GM18873 (cell line): ENCODE measurements around the gene NUDT22.
"Not testable (repeated sequence)": the region's sequence is repeated elsewhere in the genome, so short reads cannot be mapped to it uniquely, and the experiment has no call there.

Experiments used
- ATAC-seq: cut with Tn5 transposase; IDR thresholded peaks from one replicate; pipeline ENCODE4 v1.9.1; 2021; ENCODE audit warnings: mild to moderate bottlenecking, moderate library complexity, moderate number of reproducible peaks; ENCODE audit not compliant: unreplicated experiment, low FRiP score

The NUDT22 gene

DNA sequence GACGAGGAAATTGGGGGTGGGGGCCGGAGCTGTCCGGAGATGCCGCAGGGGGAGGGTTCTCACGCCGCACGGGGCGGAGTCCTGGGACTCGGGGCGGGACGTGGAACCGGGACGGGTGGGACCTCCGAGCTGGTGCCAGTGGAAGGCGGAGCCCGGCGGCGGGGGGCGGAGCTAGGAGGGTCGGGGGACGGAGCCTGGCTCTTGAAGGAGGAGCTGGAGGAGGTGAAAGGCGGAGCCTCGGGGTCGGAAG is 15.1 kb downstream of the NUDT22 start:
- no peak for ATAC-seq

DNA sequence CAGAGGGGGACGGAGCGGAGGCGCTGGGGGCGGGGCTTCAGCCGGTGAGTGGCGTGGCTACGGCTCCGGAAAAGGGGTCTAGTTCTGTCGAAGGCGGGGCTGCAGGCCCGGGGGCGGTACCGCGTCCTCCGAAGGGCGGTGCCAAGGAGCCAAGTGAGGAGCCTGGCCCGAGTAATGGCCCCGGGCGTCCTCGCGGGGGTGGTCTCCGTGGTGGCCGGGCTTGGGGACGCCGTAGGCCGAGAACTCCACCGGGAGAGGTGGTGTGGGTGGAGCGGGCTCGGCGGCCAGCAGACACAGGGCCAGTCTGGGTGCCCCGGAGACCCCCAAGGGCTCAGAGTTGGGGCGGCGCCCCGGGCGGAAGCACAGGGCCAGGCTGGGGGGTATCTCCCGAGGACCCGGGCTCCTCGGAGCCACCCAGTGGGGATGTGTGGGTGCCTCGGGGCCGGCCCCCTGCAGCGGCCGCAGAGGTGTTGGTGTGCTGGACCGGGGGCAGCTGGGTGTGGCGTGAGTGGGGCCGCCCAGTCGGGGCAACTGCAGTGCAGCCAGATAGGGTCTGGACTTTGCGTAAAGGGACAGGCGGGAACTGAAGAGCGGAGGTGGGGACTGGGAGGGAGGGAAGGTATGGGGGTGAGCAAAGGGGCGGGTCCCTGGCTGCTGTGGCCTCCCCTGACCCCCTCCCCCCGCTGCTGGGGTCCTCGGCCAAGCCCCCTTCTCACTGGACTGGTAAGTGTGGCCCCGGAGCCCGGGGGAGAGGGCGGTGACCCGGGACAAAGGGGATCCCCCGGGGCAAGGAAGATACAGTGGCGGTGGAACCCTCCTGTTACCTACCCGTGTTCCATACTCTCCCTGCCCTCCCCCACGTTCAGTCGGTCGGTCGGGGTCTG is 15.7 kb downstream of the NUDT22 start:
- peak; percentile 49 for ATAC-seq

DNA sequence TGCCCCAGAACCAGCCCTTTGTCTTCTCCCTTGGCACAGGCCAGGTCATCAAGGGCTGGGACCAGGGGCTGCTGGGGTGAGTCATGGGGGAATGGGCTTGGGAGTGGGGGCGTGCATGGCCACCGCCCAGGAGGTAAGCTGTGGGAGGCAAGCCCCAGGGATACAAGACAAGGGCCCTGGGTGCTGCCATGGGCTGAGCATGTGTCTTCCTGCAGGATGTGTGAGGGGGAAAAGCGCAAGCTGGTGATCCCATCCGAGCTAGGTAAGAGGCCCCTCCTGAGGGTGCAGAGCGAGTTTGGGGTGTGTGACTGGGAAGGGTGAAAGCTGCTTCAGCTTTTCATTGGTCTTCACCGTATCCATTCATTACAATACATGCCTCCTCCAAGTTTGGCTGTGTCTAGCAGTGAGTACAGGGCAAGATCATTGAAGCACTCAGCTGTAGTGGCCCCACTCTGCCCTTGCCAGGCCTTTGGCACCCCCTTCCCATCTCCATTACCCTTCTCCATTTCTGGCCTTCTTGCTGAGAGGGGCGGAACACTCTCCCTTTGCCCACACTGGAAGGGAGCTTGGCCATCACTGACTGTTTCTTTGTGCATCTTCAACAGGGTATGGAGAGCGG is 17.3 kb downstream of the NUDT22 start:
- ATAC-seq = no peak

DNA sequence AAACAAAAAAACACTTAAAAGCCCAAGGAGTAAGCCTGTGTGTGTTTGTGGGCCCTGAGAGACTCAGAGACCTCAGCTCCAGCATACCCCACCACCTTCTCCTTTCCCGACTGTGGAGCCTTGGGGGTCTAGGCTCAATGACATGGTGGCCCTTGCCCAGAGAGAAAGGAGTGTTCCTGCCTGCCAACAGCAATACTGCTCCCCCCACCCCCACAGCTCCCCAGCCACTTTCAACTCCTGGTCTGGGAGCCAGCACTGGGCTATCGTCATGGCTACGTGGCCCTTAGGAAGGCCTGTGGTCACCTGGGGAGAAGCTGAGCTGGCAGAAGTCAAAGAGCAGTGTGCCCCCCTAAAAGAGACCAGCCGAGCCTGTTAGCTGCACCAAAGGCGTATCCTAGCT is 18.0 kb downstream of the NUDT22 start:
- no peak for ATAC-seq

DNA sequence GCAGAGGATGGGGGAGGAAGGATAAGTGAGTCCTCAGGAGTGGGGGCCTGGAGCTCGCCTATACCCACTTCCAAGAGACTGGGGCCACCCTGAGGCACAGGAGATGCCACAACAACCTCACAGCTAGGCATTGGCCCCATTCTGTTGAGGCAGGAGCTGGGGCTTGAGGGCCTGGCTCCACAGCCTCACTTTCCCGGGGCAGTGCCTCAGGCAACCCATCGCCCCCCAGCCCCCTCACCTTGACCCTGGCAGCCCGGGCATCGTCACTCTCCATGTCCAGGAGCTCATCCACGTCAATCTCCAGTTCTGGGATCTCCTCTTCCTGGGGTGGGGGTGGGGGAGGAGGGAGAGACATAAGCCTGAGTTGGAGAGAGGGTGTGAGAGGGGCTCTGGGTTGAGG is 18.9 kb downstream of the NUDT22 start:
- ATAC-seq = no peak

DNA sequence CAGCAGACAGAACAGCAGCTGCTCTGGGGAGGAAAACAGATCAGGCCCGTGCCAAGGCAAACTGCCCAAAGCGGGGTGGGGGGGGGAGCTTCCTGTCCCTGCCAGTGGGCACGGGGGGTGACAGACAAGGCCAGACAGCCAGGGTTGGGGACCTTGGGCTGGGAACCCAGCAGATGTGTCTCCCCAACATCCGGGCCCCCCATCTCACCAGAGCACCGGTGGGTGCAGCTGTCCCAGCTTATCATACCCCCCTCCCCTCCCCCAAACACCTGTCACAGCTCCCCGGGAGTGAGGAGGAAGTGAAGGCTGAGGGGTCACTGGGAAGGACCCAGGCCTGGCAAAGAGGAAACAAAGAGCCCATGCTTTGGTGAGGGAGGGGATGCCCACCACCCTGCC is 19.3 kb downstream of the NUDT22 start:
- no peak for ATAC-seq

DNA sequence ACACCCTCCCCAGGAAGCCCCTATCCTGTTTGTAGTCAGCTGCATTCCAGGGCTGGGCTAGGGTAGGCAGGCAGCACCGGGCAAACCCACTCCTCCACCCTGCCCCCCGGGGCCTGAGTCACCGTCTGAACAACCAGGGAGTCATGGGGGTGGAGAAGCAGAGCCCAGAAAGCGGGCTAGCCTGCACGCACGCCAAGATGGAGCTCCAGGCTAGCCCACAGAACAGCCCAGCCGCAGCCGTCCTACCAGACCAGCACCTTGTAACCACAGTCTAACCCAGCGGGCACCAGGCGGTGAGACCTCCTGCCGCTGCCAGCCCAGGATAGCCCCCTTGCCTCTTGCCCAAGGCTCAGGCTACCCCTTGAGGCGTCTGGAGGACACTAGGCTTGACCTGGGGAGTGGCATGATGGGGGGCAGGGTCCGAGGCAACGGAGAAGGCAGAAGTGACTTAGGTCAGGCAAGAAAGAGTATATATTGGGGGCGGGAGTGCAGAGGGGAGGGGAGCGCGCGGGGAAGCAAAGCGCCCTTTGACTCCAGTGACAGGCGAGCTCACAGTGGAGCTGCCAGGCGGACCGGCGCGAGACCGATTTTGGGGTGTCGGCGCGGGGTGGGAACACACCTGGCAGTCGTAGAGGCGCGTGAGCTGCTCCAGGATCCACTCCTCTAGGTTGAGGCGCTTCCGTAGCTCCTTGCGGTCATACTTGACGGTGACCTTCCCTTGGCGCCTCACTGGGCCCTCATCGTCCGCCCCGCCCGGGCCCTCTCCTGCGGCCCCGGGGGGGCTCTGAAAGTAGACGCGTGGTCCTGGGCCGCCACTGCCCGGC is 19.9 kb downstream of the NUDT22 start:
- no peak for ATAC-seq

DNA sequence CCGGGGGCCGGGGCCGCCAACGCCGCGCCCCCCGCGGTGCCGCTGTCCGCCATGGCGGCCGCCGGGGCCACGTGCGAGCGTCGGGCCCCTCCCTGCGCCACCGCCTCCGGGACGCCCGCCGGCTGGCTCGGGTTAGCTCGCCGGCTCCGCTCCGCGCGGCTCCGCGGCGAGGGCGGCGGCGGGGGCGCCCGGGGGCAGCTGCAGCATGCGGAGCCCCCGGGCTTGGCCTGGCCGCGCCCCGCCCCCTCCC is 20.5 kb downstream of the NUDT22 start:
- ATAC-seq = not testable (repeated sequence)

DNA sequence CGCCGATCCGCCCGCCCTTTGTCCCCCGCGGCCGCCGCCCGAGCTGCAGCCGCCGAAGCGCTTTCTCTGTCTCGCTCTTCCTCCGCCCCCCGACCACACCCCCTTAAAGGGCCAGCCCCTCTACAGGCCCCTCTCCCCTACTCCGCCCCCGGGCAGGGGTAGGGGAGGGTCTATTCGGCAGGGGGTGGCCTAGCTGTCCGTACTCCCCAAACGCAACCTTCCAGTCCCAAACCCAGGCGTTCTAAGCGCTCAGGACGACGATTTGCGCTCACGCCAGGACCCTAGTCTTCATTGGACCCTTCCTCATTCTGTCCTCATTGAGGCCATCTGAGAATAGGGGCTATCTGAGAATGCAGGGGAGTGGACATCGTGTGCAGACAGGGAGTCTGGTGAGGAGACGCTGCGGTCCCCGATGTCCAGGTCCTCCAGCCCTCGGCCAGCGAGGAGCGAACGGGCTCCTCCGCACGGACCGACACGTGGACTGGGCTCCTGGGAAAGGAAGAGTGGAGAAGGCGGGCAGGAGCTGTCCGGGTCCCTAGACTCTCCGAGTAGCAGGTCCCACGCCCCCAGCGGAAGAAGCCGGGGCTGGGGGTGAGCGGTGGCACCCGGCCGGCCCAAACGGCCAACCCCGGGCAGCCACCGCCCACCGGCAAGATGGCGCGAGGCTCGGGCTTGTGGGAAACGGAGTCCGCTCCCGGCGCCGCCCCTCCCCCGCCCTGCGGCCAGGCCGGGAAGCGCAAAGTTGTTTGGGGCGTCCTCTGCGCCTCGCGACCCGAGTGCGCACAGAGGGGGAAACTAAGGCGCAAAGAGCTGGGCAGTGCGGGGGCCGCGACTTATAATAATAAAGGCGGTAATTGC is 21.0 kb downstream of the NUDT22 start, which contains the start of gene PPP1R14B:
PPP1R14B (minus strand) TSS at position 73 of the 858 bp plus-strand sequence. CDS start 270 bp downstream, outside the sequence.
- no peak for ATAC-seq

DNA sequence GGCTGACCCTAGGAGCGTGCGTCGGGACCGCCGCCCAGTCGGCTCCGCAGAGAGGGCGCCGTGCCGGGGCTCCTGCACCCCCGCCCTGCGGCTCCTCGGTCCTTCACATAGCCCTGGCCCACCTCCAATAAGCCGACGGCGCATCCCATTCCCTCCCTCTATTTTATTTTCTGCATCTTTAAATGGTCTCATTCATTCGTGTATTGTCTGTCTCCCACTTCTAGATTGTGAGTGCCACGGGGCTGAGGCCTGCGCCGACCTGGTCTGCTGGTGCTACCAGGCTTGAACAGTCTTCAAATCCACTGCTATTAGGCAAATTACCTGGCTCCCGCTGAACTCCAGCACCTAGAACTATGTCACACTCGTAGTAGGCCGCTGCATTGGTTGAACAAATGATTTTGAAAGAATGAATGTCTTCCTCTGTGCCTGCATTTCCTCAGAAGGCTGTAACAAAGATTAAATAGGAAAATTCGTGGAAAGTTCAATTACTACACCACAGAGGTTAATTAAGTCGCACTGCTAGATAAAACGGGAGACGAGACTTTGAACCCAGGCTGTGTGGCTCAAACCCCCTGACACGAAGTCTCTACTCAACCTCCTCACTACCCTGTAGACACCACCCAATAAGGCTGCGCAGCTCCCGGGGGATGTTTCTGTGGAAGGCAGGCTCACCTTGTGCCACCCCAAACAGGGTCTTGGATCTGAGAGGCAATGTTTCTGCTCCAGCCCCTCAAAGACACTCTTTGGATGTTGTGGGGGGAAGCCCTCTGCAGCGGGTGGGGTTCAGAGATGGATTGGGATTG is 21.9 kb downstream of the NUDT22 start:
- no peak for ATAC-seq

DNA sequence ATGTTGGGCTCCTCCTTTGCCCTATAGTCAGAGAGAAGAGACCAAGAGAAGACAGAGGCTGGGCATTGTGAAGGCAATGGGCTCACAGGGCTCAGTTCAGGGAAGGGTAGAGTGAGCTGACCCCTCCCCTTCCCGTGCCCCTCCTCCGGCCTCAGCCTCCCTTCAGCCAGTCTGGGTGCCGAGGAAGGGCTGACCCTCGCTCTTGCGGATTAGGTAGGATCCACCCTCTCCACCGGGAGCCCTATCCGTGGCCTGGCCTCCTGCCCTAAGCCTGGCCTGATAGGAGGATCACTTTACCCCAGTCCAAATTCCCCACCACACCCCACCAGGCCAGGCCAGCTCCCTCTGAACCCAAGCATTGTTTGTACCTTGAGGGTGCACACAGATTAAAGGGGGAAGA is 22.5 kb downstream of the NUDT22 start:
- ATAC-seq = no peak

DNA sequence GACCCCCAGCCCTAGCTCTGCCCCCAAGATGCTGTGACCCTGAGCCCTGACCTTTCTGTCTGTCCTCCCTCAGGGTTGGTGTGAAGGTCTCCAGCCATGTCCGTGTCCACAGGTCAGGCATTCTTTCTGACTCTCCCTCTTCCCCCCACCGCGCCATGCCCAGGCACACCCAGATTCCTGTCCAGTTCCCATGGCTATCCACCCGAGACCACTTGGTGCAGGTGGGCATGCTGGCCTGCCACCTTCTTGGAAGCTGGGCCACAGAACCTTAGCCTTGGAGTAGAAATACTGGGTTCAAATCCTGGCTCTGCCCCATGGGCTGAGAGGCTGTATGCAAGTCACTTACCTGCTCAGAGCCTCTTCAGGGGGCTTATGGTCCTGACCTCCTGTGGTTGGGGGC is 23.0 kb downstream of the NUDT22 start:
- ATAC-seq = no peak

DNA sequence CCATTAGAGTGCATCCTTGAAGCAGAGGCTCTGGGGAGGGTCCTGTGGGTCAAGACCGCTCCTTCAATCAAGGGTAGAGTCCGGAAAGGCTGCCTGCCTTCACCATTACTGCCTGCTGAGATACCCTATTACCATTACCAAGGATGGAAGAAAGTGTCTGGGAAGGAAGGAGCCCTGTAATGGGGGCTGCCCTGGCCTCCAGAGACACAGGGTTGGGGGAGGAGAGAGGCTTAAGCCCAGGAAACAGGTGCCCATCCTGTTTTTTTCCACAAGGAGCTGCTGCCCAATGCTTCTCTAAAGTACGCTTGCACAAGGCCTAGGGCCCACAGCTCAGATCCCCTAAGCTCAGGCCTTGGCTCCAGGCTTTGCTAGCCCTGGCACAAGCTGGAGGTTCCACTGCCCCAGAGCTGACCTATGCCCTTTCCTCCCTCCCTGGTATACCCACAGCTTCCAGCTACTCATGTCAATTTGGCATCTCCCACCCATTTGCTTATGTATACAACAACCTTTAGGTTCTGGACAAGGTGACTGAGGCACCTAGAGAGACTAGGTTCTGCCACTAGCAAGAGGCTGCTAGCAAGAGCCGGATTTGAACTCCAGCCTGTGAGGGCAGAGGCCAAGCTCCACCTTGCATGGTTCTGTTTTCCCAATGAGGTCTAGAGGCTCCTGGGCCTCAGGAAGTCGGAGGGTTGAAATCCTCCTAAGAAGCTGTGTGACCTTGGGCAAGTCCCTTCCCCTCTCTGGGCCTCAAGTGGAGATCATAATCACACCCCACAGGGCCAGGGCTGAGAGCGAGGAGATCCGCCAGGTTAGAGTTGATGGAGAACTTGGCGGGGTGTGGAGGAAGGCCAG is 23.7 kb downstream of the NUDT22 start:
- ATAC-seq = no peak

DNA sequence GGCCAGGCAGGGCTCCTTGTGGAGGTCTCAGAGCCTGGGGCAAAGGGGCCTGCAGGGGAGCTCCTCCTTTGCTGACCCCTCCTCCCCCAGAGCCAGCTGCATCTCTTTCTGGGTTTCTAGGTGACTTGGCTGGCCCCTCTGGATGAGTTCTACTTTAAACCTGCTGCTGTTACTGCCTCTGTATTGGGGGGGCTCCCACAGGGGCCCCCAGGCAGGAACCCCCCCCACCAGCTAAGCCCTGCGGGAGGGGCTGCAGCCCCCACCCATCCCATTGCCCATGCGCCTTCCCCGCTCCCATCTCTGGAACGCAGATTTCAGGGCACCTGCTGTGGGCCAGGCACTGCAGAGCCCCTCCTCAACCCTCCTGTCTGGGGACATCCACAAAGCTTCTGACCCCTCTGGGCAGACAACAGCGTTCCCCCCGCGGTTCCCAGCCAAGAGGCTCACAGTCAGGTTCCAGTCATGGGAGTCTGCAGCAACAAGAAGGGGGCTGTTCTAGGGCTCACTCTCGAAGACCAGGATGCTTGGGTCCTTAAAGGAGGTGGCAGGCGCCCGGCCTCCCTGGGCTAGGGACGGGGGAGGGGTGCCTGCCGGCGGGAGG is 24.4 kb downstream of the NUDT22 start:
- no peak for ATAC-seq

DNA sequence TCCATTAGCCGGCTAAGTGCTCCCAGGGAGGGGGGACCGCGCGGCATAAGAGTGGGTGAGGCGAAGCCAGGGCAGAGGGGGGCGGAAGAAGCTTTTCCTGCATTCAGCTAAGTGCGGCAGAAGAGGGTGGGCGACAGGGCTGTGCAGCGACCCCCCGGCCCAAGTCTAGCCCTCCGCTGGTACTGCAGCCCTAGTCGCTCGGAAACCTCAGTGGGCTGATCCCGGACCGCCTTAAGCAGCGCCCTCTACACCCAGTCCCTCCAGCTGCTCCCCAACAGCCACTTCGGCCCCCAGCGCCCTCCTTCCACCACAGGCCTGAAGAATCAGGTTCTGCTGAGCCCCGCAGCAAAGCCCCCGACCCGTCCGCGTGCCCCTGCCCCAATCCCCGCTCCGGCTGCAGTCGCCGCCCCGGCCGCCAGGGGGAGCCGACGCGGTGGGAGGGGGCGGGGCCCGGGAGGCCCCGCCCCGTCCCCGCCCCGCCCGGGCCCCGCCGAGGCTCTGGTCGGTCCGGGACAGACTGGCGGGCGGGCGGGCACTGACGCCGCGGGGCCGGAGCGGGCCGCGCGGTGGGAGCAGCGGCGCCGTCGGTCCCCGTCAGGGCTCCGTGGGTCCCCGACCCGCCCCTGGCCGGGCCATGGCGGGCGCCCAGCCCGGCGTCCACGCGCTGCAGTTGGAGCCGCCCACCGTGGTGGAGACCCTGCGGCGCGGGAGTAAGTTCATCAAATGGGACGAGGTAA is 25.1 kb downstream of the NUDT22 start, which contains the start of gene PLCB3:
PLCB3 (plus strand) TSS at position 515 of the 737 bp plus-strand sequence; CDS start at position 635, 120 bp downstream.
- no peak for ATAC-seq

DNA sequence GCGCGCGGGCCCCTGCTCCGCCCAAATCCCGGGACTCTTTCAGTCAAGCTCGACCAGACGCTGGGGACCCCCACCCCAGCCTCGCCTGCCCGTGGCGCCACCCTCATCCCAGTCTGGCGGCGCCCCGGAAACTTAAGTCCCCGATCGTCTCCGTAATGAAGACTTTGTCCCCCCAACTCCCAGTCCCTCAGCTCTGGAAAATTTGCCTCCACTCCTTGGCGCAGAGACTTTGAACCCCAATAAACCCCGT is 25.6 kb downstream of the NUDT22 start:
- ATAC-seq = no peak

DNA sequence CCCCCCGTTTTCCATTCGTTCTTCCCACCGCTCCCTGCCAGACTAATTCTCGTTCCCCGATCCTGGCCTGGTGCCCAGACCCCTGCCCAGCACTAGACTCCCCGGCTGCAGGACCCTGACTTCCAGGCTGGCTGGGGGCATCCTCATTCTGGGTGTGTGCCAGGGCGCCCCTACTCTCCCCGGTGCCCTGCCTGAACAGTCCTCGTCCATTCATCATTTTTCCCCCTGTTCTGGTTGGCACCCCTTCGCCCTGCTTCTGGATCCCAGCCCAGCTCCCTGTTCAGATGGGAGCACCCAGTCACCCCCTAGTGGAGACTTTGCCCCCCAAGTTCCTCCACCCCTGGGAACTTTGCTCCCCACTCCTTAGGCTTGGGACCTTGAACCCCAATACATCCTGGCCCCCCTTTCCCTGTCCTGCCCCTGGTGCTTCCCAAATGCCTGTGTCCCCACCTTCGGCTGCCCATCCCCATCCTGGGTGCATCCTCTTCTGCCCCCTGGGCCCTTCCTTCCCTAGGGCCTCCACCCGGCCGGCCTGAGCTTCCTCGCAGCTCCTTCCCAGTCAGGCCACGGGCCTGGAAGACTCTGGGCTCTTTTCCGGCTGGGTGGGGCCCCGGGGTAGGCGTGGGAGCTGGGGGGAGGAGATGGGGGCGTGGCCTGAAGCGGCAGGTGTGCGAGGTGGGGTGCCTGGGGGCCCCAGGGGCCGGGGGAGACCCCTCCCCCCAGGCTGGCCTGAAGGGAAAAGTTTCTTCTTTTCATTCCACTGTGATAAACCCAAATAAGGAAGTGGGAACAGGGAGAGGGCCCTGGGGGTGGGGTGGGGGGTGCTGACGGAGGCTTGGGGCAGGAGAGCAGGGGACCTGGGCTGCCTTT is 26.2 kb downstream of the NUDT22 start:
- no peak for ATAC-seq
